ENCODE data around the gene FCMR. TPM values are rescaled to one million over a fixed set of nuclear protein-coding genes. Genes with fewer than 3 reads are reported as not detected.

FCMR gene
- total and polyA plus RNA-seq, 2 donors (not counting 1 experiment from before 2014, with no cell fraction given), result 711 to 931 TPM

GRCh38 chr1:206957639-206958038, 35.9 kb upstream of the FCMR start:
- Histone ChIP-seq H3K4me1 (ENCODE audit: control insufficient read depth in 2 of 2, insufficient read depth in 2 of 2, low read length in 2 of 2) (peaks cover 5 to 8% of the 10 kb centered on the region in 2 donors), H4K20me1 (ENCODE audit: control insufficient read depth, insufficient read depth, low read length, poor library complexity, severe bottlenecking) (no peaks in the 10 kb centered on the region), H3K27me3 (replicated peaks in 1 of 4; ENCODE audit: control extremely low read depth in 1 of 4, control insufficient read depth in 3 of 4, insufficient read depth in 4 of 4, low read length in 3 of 4) (no peaks in the 10 kb centered on the region), H3K36me3 (replicated peaks in 1 of 2; ENCODE audit: control extremely low read depth in 1 of 2, control insufficient read depth in 1 of 2, extremely low read depth in 1 of 2, insufficient read depth in 2 of 2, low read length in 1 of 2) (no peaks in the 10 kb centered on the region), H3K4me3 (ENCODE audit: control extremely low read depth in 1 of 5, extremely low read depth in 1 of 5, insufficient read depth in 1 of 5, low read depth in 2 of 5, low read length in 4 of 5) (no peak overlapping the region), H3K27ac (ENCODE audit: low read length in 2 of 2) (no peak overlapping the region), H3K4me2 (replicated peaks; ENCODE audit: low read depth, low read length, poor library complexity, severe bottlenecking) (no peak overlapping the region), H3K79me2 (ENCODE audit: control insufficient read depth, insufficient read depth, low read length) (no peaks in the 10 kb centered on the region), H3K9me3 (ENCODE audit: control extremely low read depth in 1 of 3, control insufficient read depth in 2 of 3, insufficient read depth in 1 of 3, low read length in 2 of 3) (no peaks in the 10 kb centered on the region), H2AFZ (ENCODE audit: insufficient read depth, low read depth, low read length, poor library complexity, severe bottlenecking) (no peak overlapping the region), H3K9ac (ENCODE audit: low read length) (no peak overlapping the region)
- ATAC-seq (ENCODE audit: low read depth) (no peak), DNase-seq (no peak)
- intact Hi-C loops (cut with micrococcal nuclease), result no loop called here
- POLR2A ChIA-PET, result no interaction called here
- Mint-ChIP-seq H3K4me3 (no peak overlapping the region), H3K4me1 (peaks cover 17% of the 10 kb centered on the region), H3K27ac (no peak overlapping the region), H3K27me3 (peaks cover 3% of the 10 kb centered on the region), H3K9me3 (ENCODE audit: insufficient read depth) (no peaks in the 10 kb centered on the region)
- CTCF ChIA-PET, result interaction anchor here (1.0 to 1.3 kb wide), 3 partner anchors 22 to 223 kb away, joined by 3 to 4 read pairs (median 4); no protein-coding TSS in a partner anchor
- WGBS (ENCODE audit: insufficient coverage), result 97% methylated on average over 5 of the region's 5 CpGs
- no peak for TF ChIP-seq EZH2 (IDR thresholded peaks at IDR 0.05; ENCODE audit: borderline replicate concordance, insufficient read depth, low read depth, low read length, poor library complexity, severe bottlenecking)
- TF ChIP-seq CTCF (IDR thresholded peaks at IDR 0.05), result no peak

- ChIA-PET CTCF (interaction anchor here (0.5 to 1.9 kb wide), 6 partner anchors 22 to 552 kb away, joined by 3 to 11 read pairs (median 3); no protein-coding TSS in a partner anchor), POLR2A (no interaction called here)
- H3K27me3 Mint-ChIP-seq, result peaks cover 3% of the 10 kb centered on the region
- no peak overlapping the region for H2AFZ ChIP-seq (ENCODE audit: insufficient read depth, low read depth, low read length, poor library complexity, severe bottlenecking)
- TF ChIP-seq CTCF (IDR thresholded peaks at IDR 0.05) (no peak), EZH2 (IDR thresholded peaks at IDR 0.05; ENCODE audit: borderline replicate concordance, insufficient read depth, low read depth, low read length, poor library complexity, severe bottlenecking) (no peak)
- intact Hi-C loops (cut with micrococcal nuclease), result no loop called here
- H3K9ac ChIP-seq (ENCODE audit: low read length), result no peak overlapping the region
- WGBS (ENCODE audit: insufficient coverage), result 80% methylated on average over 9 of the region's 11 CpGs
- H4K20me1 ChIP-seq (ENCODE audit: control insufficient read depth, insufficient read depth, low read length, poor library complexity, severe bottlenecking), result no peaks in the 10 kb centered on the region
- H3K9me3 ChIP-seq (ENCODE audit: control extremely low read depth in 1 of 3, control insufficient read depth in 2 of 3, insufficient read depth in 1 of 3, low read length in 2 of 3), result no peaks in the 10 kb centered on the region
- H3K4me3 Mint-ChIP-seq, result no peak overlapping the region
- H3K79me2 ChIP-seq (ENCODE audit: control insufficient read depth, insufficient read depth, low read length), result no peaks in the 10 kb centered on the region
- H3K36me3 ChIP-seq (replicated peaks in 1 of 2; ENCODE audit: control extremely low read depth in 1 of 2, control insufficient read depth in 1 of 2, extremely low read depth in 1 of 2, insufficient read depth in 2 of 2, low read length in 1 of 2), result no peaks in the 10 kb centered on the region
- H3K4me3 ChIP-seq (ENCODE audit: control extremely low read depth in 1 of 5, extremely low read depth in 1 of 5, insufficient read depth in 1 of 5, low read depth in 2 of 5, low read length in 4 of 5), result no peak overlapping the region
- H3K4me1 ChIP-seq (ENCODE audit: control insufficient read depth in 2 of 2, insufficient read depth in 2 of 2, low read length in 2 of 2), result peaks cover 7 to 11% of the 10 kb centered on the region in 2 donors
- no peaks in the 10 kb centered on the region for H3K27me3 ChIP-seq (replicated peaks in 1 of 4; ENCODE audit: control extremely low read depth in 1 of 4, control insufficient read depth in 3 of 4, insufficient read depth in 4 of 4, low read length in 3 of 4)
- H3K27ac Mint-ChIP-seq, result no peak overlapping the region
- H3K4me1 Mint-ChIP-seq, result peaks cover 26% of the 10 kb centered on the region
- H3K4me2 ChIP-seq (replicated peaks; ENCODE audit: low read depth, low read length, poor library complexity, severe bottlenecking), result no peak overlapping the region
- H3K27ac ChIP-seq (ENCODE audit: low read length in 2 of 2), result no peak overlapping the region
- DNase-seq (no peak), ATAC-seq (ENCODE audit: low read depth) (no peak)
- H3K9me3 Mint-ChIP-seq (ENCODE audit: insufficient read depth), result no peaks in the 10 kb centered on the region
Measured at GRCh38 chr1:206955476-206956451, 34.0 kb upstream of the FCMR start.

All from B cell (primary cell).